ENCODE measurements around the gene NEK1.
A peak's percentile ranks its signal among the peaks of the same experiment; 100 is the strongest.

NEK1 gene

GRCh38 chr4:169412046-169412445 lies 200.3 kb downstream of the NEK1 start:
- Histone ChIP-seq H3K27me3 (ENCODE audit: insufficient read depth, low read length, poor library complexity) (no peaks in the 10 kb centered on the region), H2BK120ac (ENCODE audit: low read depth, low read length) (no peak overlapping the region), H3K9ac (ENCODE audit: low read length) (no peak overlapping the region), H3K4me3 (ENCODE audit: low read length) (no peak overlapping the region), H3K27ac (ENCODE audit: low read depth, low read length) (no peak overlapping the region), H3K4ac (ENCODE audit: low read depth, low read length) (no peak overlapping the region), H3K56ac (ENCODE audit: low read length) (no peak overlapping the region), H3K36me3 (ENCODE audit: control insufficient read depth, insufficient read depth, low read length) (no peaks in the 10 kb centered on the region), H2BK15ac (replicated peaks; ENCODE audit: low read depth) (no peak overlapping the region), H3K4me1 (ENCODE audit: control insufficient read depth, low read depth, low read length) (no peaks in the 10 kb centered on the region), H3K79me2 (ENCODE audit: control insufficient read depth, insufficient read depth, low read length) (no peaks in the 10 kb centered on the region), H3K79me1 (ENCODE audit: low read length) (no peaks in the 10 kb centered on the region), H3K23ac (ENCODE audit: low read length) (no peak overlapping the region), H2BK5ac (ENCODE audit: low read length) (no peak overlapping the region), H4K5ac (ENCODE audit: low read length) (no peak overlapping the region), H3K18ac (ENCODE audit: low read length) (no peak overlapping the region), H4K8ac (ENCODE audit: low read depth, low read length) (no peak overlapping the region), H3K4me2 (ENCODE audit: low read length) (no peak overlapping the region), H2AK5ac (ENCODE audit: low read length) (no peak overlapping the region)
- peak; percentile 4 for DNase-seq

- Histone ChIP-seq H4K5ac (ENCODE audit: low read length) (no peak overlapping the region), H4K8ac (ENCODE audit: low read depth, low read length) (no peak overlapping the region), H3K18ac (ENCODE audit: low read length) (no peak overlapping the region), H3K4me3 (ENCODE audit: low read length) (no peak overlapping the region), H3K23ac (ENCODE audit: low read length) (no peak overlapping the region), H3K9ac (ENCODE audit: low read length) (no peak overlapping the region), H2BK15ac (replicated peaks; ENCODE audit: low read depth) (no peak overlapping the region), H3K36me3 (ENCODE audit: control insufficient read depth, insufficient read depth, low read length) (no peaks in the 10 kb centered on the region), H3K4me2 (ENCODE audit: low read length) (no peak overlapping the region), H3K79me2 (ENCODE audit: control insufficient read depth, insufficient read depth, low read length) (no peaks in the 10 kb centered on the region), H2BK5ac (ENCODE audit: low read length) (no peak overlapping the region), H3K56ac (ENCODE audit: low read length) (no peak overlapping the region), H3K27ac (ENCODE audit: low read depth, low read length) (no peak overlapping the region), H3K4me1 (ENCODE audit: control insufficient read depth, low read depth, low read length) (no peaks in the 10 kb centered on the region), H3K4ac (ENCODE audit: low read depth, low read length) (no peak overlapping the region), H2BK120ac (ENCODE audit: low read depth, low read length) (no peak overlapping the region), H2AK5ac (ENCODE audit: low read length) (no peak overlapping the region), H3K27me3 (ENCODE audit: insufficient read depth, low read length, poor library complexity) (no peaks in the 10 kb centered on the region), H3K79me1 (ENCODE audit: low read length) (no peaks in the 10 kb centered on the region)
- WGBS (ENCODE audit: extremely low coverage, insufficient coverage, low lambda C conversion rate) = no CpG with 5 or more reads among the region's 12 CpGs
- DNase-seq = peak; percentile 72
Measured at GRCh38 chr4:169410839-169411770, 201.3 kb downstream of the NEK1 start.

- no peak overlapping the region for H2BK15ac ChIP-seq (replicated peaks; ENCODE audit: low read depth)
- no peak overlapping the region for H3K23ac ChIP-seq (ENCODE audit: low read length)
- no peaks in the 10 kb centered on the region for H3K79me1 ChIP-seq (ENCODE audit: low read length)
- no peak overlapping the region for H2AK5ac ChIP-seq (ENCODE audit: low read length)
- H3K27me3 ChIP-seq (ENCODE audit: insufficient read depth, low read length, poor library complexity) = no peaks in the 10 kb centered on the region
- no peak overlapping the region for H3K4ac ChIP-seq (ENCODE audit: low read depth, low read length)
- no peak overlapping the region for H2BK5ac ChIP-seq (ENCODE audit: low read length)
- no CpG with 5 or more reads among the region's 1 CpG for WGBS (ENCODE audit: extremely low coverage, insufficient coverage, low lambda C conversion rate)
- no peak overlapping the region for H3K18ac ChIP-seq (ENCODE audit: low read length)
- H4K5ac ChIP-seq (ENCODE audit: low read length) = no peak overlapping the region
- H3K4me1 ChIP-seq (ENCODE audit: control insufficient read depth, low read depth, low read length) = peaks cover 2% of the 10 kb centered on the region
- no peak overlapping the region for H3K4me2 ChIP-seq (ENCODE audit: low read length)
- H3K4me3 ChIP-seq (ENCODE audit: low read length) = no peak overlapping the region
- H3K9ac ChIP-seq (ENCODE audit: low read length) = no peak overlapping the region
- H4K8ac ChIP-seq (ENCODE audit: low read depth, low read length) = no peak overlapping the region
- no peak overlapping the region for H2BK120ac ChIP-seq (ENCODE audit: low read depth, low read length)
- peak; percentile 34 for DNase-seq
- no peaks in the 10 kb centered on the region for H3K36me3 ChIP-seq (ENCODE audit: control insufficient read depth, insufficient read depth, low read length)
- no peaks in the 10 kb centered on the region for H3K79me2 ChIP-seq (ENCODE audit: control insufficient read depth, insufficient read depth, low read length)
- no peak overlapping the region for H3K27ac ChIP-seq (ENCODE audit: low read depth, low read length)
- no peak overlapping the region for H3K56ac ChIP-seq (ENCODE audit: low read length)
Measured at GRCh38 chr4:169407217-169407845, 205.1 kb downstream of the NEK1 start.

- H3K18ac ChIP-seq (ENCODE audit: low read length) = no peak overlapping the region
- WGBS (ENCODE audit: extremely low coverage, insufficient coverage, low lambda C conversion rate) = no CpG with 5 or more reads among the region's 1 CpG
- H4K5ac ChIP-seq (ENCODE audit: low read length) = no peak overlapping the region
Measured at GRCh38 chr4:169404960-169405359, 207.4 kb downstream of the NEK1 start.

GRCh38 chr4:169400832-169401231 lies 211.6 kb downstream of the NEK1 start:
- Histone ChIP-seq H3K23ac (ENCODE audit: low read length) (no peak overlapping the region), H3K9ac (ENCODE audit: low read length) (no peak overlapping the region), H3K36me3 (ENCODE audit: control insufficient read depth, insufficient read depth, low read length) (no peaks in the 10 kb centered on the region), H3K27ac (ENCODE audit: low read depth, low read length) (no peak overlapping the region), H2BK120ac (ENCODE audit: low read depth, low read length) (no peak overlapping the region), H3K56ac (ENCODE audit: low read length) (no peak overlapping the region), H3K4ac (ENCODE audit: low read depth, low read length) (no peak overlapping the region), H3K79me2 (ENCODE audit: control insufficient read depth, insufficient read depth, low read length) (no peaks in the 10 kb centered on the region), H4K5ac (ENCODE audit: low read length) (no peak overlapping the region), H2BK15ac (replicated peaks; ENCODE audit: low read depth) (no peak overlapping the region), H4K8ac (ENCODE audit: low read depth, low read length) (no peak overlapping the region), H3K27me3 (ENCODE audit: insufficient read depth, low read length, poor library complexity) (no peaks in the 10 kb centered on the region), H3K4me1 (ENCODE audit: control insufficient read depth, low read depth, low read length) (peaks cover 2% of the 10 kb centered on the region), H3K4me3 (ENCODE audit: low read length) (no peak overlapping the region), H3K4me2 (ENCODE audit: low read length) (no peak overlapping the region), H3K79me1 (ENCODE audit: low read length) (no peaks in the 10 kb centered on the region), H2BK5ac (ENCODE audit: low read length) (no peak overlapping the region), H3K18ac (ENCODE audit: low read length) (no peak overlapping the region), H2AK5ac (ENCODE audit: low read length) (no peak overlapping the region)
- WGBS (ENCODE audit: extremely low coverage, insufficient coverage, low lambda C conversion rate) = no CpG with 5 or more reads among the region's 3 CpGs
- no peak for DNase-seq

More at GRCh38 chr4:169404960-169405359, 207.4 kb downstream of the NEK1 start:
- H3K4me1 ChIP-seq (ENCODE audit: control insufficient read depth, low read depth, low read length) = peaks cover 2% of the 10 kb centered on the region
- no peaks in the 10 kb centered on the region for H3K79me1 ChIP-seq (ENCODE audit: low read length)
- no peak overlapping the region for H3K27ac ChIP-seq (ENCODE audit: low read depth, low read length)
- no peak overlapping the region for H2BK5ac ChIP-seq (ENCODE audit: low read length)
- no peak overlapping the region for H2BK15ac ChIP-seq (replicated peaks; ENCODE audit: low read depth)
- DNase-seq = peak; percentile 55
- no peaks in the 10 kb centered on the region for H3K36me3 ChIP-seq (ENCODE audit: control insufficient read depth, insufficient read depth, low read length)
- no peaks in the 10 kb centered on the region for H3K79me2 ChIP-seq (ENCODE audit: control insufficient read depth, insufficient read depth, low read length)
- H3K9ac ChIP-seq (ENCODE audit: low read length) = no peak overlapping the region
- no peak overlapping the region for H3K4me2 ChIP-seq (ENCODE audit: low read length)
- no peaks in the 10 kb centered on the region for H3K27me3 ChIP-seq (ENCODE audit: insufficient read depth, low read length, poor library complexity)
- no peak overlapping the region for H3K56ac ChIP-seq (ENCODE audit: low read length)
- H3K23ac ChIP-seq (ENCODE audit: low read length) = no peak overlapping the region
- H3K4ac ChIP-seq (ENCODE audit: low read depth, low read length) = no peak overlapping the region
- H3K4me3 ChIP-seq (ENCODE audit: low read length) = no peak overlapping the region
- H4K8ac ChIP-seq (ENCODE audit: low read depth, low read length) = no peak overlapping the region
- H2AK5ac ChIP-seq (ENCODE audit: low read length) = no peak overlapping the region
- H2BK120ac ChIP-seq (ENCODE audit: low read depth, low read length) = no peak overlapping the region
